GM19395 (cell line): ENCODE results near the gene SURF2.
A peak's percentile ranks its signal among the peaks of the same experiment; 100 is the strongest.
"Not testable (repeated sequence)": the region's sequence is repeated elsewhere in the genome, so short reads cannot be mapped to it uniquely, and the experiment has no call there.

ENCODE experiments used
- ATAC-seq: cut with Tn5 transposase; IDR thresholded peaks from one replicate; pipeline ENCODE4 v1.9.1; 2021; ENCODE audit warnings: mild to moderate bottlenecking, moderate library complexity; ENCODE audit not compliant: unreplicated experiment

SURF2 gene

DNA sequence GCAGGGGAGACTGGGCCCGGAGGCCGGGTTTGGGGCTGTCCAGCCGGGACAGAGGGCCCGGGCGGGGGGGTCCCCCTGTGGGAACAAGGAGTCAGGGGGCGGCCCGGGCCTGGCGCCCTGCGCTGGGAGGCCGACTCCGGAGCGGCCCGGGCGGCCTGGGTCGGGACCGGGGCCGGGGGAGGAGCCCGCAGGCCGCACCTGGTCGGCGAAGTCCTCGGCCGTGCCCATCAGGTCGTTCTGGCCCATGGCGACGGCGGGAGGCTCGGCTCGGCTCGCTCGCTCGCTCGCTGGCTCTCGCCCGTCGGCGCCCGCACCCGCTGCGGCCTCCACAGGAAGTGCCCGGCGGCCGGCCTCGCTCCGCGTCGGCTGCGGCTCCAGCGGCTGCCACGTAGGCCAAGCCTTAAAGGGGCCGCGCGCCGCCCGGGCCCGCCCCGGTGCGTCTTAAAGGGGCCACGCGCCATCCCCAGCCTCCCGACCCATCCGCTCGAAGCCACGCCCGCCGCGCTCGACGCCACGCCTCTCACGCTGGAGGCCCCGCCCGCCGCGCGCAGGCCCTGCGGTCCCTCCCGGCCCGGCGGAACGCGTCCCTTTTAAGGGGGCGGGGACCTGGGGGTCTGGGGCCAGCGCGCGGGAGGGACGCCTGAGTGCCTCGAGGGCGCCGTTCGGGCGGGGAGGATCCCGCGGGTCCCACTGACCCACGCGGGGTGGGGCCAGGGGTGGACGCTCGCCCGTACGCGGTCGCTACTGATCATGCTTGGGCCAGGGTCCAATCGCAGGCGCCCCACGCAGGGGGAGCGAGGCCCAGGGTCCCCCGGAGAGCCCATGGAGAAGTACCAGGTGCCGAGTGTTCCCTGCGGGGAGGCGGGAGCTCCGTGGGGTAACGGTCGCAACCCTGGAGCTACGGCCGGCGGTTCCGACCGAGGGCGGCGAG is 19.6 kb downstream of the SURF2 start, which contains the start of the genes STKLD1 and SURF4:
Gene STKLD1 (plus strand): TSS at position 643 of the 931 bp plus-strand sequence. CDS start 108 bp downstream, at position 751.
Gene SURF4 (minus strand): TSS at position 337 of the 931 bp plus-strand sequence. CDS start 91 bp downstream, at position 246.
- ATAC-seq: peak; percentile 84

DNA sequence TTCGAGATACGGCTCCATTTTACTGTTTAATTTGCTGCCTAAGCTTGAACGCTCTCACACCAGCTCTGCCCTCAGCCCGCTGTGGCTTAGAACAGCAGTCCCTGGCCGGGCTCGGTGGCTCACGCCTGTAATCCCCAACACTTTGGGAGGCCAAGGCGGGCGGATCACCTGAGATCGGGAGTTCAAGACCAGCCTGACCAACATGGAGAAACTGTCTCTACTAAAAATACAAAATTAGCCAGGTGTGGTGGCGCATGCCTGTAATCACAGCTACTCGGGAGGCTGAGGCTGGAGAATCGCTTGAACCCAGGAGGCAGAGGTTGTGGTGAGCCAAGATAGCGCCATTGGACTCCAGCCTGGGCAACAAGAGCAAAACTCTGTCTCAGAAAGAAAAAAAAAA is 20.9 kb downstream of the SURF2 start:
- ATAC-seq: not testable (repeated sequence)

DNA sequence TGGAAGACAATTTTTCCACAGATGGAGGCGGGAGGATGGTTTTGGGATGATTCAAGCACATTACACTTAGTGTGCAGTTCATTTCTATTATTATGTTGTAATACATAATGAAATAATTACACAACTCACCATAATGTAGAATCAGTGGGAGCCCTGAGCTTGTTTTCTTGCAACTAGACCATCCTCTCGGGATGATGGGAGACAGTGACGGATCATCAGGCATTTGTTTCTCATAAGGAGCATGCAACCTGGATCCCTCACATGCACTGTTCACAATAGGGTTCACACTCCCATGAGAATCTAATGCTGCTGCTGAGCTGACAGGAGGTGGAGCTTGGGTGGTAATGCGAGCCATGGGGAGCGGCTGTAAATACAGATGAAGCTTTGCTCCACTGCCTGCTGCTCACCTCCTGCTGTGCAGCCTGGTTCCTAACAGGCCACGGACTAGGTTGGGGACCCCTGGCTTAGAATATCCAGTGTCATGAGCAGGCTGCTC is 21.4 kb downstream of the SURF2 start:
- ATAC-seq: no peak

DNA sequence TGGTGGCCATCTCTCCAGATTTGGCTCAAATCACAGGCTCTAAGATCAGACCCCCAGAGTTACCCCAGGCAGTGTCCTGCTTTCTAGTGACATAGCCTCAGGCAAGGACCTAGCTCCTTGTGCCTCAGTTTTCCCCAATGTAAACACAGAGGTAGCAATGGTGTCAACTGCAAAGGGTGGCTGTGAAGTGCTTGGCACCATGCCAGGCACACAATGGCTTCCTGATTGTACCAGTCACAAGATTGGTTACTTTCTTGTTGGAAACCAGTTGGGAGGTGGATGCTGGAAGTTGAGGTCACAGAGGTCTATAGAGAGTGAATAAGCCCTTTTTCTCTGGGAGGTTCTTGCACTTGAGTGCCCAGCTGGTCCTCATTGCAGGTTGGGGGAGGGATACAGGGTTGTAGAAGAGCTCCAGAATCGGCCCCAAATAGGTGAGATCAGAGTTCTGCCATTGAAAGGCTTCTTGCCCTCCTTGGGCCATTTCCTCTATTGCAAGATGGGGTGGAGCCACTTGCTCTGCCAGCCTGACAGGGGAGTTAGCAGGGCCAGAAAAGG is 22.1 kb downstream of the SURF2 start:
- ATAC-seq: no peak

DNA sequence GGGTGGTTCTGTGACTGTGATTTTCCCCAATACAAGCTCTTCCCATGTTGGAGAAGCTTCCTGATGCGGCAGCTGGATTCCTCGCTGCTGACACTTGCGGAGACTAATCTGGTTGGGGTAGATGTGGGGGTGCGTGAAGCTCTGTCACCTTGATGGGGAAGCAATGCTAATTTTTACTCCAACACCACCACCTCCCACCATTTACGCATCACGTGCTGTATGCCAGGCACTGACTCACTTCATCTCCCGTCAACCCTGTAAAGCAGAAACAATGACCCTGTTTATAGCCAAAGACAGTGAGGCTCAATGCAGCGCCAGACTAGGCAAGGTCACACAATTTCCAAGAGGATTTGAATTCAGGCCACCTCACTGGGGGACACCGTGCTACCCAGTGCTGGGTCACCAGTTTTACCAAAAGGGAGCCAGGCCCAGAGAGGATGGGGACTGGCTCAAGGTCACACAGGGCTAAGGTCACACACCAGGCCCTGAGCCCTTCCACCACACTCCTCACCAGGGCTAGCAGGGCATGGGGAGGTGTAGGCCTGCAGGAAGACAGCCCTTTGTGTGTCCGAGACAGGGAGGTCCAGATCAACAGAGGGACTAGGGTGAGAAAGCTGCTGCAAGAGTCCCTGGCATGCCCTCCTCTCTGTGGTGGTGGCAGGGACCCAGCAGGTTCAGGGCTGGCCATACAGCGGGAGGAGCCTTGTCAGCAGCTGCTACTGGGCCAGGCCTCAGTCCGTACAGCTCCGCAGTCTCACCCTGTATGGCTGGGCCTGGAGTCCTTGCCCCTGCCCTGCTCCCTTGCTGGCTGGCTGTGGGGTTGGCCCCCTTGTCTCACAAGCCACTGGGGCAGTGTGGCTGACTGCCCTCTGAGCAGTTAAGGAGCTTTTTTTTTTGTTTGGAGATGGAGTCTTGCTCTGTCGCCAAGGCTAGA is 23.1 kb downstream of the SURF2 start:
- ATAC-seq: no peak

DNA sequence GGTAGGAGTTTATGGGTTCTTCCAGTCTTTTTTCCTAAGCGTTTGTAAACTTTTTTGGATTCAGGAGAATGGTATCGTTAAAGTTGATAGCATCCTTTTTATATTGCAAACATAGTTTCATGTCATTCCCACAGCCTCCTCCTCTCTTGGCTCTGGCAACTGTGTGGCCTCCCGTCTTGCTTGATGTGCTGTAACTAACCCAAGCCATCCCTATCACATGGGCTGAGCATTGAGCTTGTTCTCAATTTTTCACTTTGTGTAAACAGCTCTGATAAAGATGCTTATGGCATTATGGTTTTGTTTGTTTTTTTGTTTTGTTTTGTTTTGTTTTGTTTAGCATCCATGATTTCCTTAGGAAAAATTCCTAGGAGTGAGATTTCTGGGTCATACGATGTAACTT is 24.4 kb downstream of the SURF2 start:
- no peak for ATAC-seq

DNA sequence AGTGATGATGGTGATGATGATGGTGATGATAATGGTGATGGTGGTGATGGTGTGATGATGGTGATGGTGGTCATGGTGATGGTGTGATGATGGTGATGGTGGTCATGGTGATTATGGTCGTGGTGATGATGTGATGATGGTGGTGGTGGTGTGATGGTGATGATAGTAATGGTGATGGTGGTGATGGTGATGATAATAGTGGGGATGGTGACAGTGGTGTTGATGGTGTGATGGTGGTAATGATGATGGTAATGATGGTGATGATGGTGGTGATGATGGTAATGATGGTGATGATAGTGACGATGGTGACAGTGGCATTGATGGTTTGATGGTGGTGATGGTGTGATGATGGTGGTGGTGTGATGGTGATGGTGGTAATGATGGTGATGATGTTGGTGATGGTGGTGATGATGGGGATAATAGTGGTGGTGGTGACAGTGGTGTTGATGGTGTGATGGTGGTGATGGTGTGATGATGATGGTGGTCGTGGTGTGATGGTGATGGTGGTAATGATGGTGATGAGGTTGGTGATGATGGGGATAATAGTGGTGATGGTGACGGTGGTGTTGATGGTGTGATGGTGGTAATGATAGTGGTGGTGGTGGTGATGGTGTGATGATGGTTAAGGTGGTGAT is 26.3 kb downstream of the SURF2 start:
- ATAC-seq: no peak

DNA sequence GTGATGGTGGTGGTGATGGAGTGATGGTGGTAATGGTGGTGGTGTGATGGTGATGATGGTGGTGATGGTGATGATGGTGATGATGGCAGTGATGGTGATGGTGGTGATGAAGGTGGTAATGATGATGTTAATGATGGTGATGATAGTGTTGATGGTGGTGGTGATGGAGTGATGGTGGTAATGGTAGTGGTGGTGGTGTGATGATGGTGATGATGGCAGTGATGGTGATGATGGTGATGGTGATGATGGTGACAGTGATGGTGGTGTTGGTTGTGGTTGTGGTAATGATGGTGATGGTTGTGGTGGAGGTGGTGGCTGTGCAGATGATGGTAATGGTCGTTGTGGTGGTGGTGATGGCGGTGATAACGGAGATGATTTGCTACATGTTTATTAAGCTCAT is 27.1 kb downstream of the SURF2 start:
- no peak for ATAC-seq

DNA sequence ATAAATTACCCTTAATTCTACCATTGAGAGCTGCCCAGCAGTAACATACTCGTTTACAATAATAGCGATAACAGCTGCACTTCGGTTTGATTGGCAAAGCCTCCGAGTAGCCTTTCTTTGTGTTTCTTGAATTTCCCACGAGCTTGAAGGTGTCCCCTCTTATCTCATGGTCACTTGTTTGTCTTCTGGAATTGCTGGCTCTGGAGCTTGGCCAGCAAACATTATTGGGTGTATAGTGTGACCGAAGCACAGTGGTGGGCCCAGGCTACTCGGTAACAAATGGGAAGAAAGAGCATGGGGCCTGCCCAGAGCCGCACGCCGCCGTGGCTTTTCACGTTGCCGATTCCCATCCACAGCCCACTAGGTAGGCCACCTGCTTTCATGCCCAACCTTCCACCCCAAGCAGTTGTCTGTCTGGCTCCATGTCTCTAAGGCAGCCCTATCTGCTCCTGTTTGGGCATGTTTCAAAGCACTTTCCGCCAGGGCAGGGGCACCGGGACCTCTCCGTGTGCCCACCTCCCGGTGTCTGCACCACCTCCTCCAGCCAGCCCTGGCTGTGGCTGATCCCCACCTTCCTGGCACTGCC is 28.5 kb downstream of the SURF2 start:
- no peak for ATAC-seq

DNA sequence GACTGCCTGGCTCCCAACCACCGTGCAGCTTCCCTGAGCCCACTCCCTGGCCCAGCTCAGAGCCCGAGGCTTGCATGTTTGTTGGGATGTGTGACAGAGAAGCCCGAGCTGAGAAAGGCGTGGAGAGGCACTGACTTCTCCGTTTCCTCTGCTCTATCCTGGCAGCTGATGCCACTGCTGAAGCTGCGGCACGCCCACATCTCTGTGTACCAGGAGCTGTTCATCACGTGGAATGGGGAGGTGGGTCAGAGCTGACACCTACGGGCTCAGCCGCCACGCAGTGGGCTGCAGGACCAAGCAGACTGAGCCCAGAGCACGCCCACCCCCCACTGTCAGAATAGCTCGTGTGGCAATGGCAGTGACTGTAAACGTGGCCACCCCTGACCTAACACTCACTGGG is 29.1 kb downstream of the SURF2 start:
- ATAC-seq: no peak

DNA sequence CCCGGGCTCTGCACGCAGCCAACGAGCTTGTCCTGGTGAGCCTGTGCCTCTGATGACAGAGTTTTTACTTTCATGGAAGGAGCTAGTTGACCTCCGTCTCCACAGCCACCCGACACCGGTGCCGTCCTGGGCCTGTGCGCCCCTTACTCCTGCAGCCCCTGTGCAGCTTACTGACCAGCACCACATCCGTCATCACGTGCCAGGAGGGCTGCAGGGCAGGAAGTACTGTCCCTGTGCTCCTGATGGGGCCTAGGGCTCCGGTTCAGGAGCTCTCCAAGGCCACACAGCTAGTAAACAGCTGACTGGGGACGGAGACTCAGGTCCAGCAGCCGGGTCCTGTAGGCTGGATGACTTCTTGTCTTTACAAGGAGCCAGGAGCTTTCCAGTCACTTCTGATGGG is 30.0 kb downstream of the SURF2 start:
- no peak for ATAC-seq

DNA sequence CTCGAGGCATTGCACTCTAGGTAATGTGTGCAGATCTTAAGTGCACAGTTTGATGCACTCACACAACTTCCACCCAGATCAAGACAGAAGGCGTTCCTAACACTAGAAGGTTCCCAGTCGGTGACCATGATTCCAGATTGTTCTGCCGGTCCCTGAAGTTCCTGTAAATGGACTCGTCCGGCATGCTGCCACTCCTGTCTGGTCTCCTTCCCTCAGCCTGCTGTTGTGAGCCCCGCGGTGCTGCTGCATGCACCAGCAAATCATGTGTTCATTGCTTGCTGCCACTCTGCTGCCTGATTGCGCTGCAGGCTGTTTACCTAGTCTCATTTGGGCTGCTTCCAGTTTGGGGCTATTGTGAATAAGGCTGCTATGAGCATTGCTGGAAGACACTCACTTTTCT is 31.3 kb downstream of the SURF2 start:
- no peak for ATAC-seq

DNA sequence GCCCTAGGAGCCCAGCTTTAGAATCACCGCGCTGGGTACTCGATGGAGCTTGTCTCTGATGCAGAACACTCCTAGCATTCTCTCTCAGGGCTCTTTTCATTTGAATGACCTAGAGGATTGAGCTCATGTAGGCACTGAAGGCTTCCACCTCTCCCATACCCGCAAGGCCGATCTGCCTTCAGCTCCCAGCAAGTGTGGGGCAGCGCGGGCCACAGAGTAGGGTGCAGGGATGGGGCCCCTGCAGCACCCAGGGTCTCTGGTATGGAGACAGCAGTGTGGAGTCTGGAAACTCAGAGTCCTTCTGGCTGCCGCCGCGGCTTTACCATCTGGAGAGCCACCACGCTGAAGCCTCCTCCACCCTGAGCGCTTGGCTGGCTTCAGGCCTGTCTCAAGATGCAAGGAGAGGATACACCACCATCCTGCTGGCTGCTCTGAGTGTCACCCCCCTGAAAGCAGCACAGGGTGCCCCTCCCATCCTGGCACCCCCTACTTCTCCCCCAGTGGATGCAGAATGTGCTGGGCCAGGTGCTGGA is 32.7 kb downstream of the SURF2 start:
- no peak for ATAC-seq

DNA sequence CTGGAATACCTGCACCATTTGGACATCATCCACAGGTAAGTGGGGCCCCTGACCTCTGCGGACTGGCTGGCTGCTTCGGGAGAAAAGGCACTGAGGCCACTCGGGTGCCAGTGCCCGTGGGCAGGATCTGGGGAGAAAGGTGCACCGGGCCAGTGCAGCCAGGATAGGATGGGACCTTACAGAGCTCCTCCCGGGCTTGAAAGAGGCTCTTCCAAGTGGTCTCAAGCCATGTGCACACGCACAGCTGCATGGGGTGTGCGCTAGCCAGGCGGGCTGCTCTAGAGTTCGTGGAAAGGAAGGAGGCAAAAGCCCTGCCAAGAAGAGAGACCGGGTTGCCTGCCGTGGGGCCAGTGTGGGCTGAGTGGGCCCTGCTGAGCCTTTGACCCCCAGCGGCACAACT is 33.2 kb downstream of the SURF2 start:
- ATAC-seq: no peak

DNA sequence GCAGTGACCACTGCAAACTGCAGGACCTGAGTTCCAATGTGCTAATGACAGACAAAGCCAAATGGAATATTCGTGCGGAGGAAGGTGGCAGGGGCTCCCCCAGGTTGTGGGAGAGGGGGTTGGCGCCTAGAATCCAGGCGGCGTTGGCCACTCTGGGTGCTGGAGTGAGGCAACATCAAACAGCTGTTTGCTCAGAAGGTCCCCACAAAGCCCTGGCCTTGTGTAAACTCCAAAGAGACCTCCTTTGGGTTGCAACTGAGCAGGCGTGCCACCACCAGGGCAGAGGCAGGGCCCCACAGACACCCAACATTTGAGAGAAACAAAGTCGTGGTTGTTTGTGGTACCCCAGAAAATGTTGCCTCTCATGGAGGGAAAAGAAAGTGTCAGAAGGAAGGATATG is 34.4 kb downstream of the SURF2 start:
- no peak for ATAC-seq

DNA sequence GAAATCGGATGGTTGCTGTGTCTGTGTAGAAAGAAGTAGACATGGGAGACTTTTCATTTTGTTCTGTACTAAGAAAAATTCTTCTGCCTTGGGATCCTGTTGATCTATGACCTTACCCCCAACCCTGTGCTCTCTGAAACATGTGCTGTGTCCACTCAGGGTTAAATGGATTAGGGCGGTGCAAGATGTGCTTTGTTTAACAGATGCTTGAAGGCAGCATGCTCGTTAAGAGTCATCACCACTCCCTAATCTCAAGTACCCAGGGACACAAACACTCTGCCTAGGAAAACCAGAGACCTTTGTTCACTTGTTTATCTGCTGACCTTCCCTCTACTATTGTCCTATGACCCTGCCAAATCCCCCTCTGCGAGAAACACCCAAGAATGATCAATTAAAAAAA is 35.1 kb downstream of the SURF2 start:
- ATAC-seq: not testable (repeated sequence)

DNA sequence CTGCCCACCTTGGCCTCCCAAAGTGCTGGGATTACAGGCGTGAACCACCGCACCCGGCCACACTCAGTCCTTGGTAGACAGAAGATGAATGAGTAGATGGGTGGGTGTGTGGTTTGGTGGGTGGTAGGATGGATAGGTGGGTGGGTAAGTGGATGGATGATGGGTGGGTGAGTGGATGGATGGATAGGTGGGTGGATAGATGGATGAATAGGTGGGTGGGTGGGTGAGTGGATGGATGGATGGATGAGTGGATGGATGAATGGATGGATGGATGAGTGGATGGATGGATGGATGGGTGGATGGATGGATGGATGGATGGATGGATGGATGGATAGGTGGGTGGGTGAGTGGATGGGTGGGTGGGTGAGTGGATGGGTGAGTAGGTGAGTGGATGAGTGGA is 36.0 kb downstream of the SURF2 start:
- not testable (repeated sequence) for ATAC-seq

DNA sequence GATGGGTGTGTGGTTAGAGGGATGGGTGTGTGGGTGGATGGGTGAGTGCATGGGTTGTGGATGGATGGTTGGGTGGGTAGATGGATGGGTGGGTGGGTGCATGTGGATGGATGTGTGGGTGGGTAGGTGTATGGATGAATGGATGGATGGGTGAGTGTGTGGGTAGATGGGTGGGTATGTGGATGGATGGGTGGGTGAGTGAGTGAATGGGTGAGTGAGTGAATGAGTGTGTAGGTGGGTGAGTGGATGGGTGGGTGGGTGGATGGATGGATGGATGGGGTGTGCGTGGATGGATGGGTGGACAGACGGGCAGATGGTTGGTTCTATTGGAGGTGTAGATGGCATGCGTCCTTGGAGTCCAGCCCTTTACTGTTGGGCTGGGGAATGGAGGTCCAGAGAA is 37.0 kb downstream of the SURF2 start:
- no peak for ATAC-seq

DNA sequence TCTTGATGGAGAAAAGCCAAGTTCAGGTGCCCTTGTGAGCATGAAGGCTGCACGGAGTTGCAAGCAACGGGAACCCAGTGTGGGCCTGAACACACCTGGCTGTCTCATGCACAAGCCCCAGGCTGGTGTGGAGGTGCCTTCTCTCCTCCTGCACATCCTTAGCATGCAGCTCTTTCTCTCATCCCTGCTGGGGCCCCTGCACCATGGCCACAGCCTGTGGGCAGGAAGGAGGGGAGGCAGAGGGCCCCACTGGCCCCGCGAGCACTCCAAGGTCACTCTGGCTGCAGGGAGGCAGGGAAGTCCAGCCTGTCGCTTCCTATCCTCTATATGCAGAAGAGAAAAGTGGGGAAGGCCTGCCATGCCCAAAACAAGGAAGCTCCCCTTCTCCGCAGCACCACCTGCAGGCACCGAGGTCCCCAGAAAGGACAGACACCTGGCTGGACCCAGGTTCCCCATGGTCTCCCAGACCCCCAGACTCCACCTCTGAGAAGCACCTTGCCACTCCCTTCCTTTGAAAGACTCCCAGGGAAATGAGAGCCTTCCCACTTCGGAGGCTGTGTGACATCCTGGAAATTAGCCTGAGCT is 38.4 kb downstream of the SURF2 start:
- no peak for ATAC-seq

DNA sequence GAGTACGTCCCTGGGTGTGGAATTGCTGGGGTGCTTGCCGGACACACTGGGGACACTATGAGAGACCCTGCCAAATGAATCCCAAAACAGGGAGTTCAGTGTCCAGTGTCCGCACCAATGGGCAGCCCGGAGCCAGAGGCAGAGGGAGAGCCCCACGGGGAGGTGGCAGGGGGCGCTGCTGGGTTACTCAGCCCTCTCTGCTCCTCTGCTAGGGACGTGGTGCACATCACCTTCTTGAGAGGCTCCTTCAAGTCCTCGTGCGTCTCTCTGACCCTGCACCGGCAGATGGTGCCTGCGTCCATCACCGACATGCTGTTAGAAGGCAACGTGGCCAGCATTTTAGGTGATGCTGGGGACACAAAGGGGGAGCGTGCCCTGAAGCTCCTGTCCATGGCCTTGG is 40.6 kb downstream of the SURF2 start:
- no peak for ATAC-seq
